GM20431 (cell line): Measurements from ENCODE around the gene KCNK2.

Experiments
- in situ Hi-C: fragments of 300-500 bp; cut with MseI, MboI; formaldehyde crosslinking; loops from one replicate; pipeline ENCODE4 v1.15.0; 2020; ENCODE audit warnings: low sequenced_read_pairs; ENCODE audit not compliant: unreplicated experiment

Gene KCNK2

GRCh38 chr1:215087603-215088002 lies 5.1 kb downstream of the KCNK2 start:
- in situ Hi-C loops: no loop called here

- in situ Hi-C loops: no loop called here
Observed at GRCh38 chr1:215094381-215094780, 11.8 kb downstream of the KCNK2 start.

DNA sequence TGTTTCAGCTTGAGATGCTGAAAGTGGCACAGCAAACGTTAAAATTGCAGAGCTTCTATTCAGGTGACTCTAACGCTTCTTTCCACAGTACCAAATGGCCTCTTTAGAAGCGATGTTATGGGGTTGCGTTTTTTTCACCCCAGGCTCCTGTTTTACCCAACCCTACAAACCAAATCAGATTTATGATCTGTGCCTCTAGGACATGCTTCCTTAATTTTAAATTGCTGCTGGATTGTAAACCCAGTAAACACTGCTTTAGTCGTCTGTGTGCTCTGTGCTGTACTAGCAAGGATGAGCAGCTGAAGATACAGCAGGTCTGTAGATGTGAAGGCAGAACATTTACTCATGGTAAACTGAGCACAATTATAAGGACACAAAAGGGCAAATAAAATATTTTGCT lies 13.0 kb downstream of the KCNK2 start:
- in situ Hi-C loops: no loop called here

DNA sequence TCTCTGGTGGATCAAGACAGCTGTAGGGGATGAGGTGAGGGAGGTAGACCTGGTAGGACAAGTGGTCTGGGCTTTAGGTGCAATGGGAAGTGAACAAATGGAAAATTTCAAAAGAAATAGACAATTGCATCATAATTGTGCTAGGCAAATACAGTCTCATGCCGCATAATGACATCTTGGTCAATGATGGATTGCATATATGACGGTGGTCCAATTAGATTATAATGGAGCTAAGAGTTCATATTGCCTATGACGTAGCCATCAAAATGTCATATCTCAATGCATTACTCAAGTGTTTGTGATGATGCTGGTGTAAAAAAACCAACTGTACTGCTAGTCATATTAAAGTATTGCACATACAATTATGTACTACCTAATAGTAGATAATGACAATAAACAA lies 19.0 kb downstream of the KCNK2 start:
- in situ Hi-C loops: no loop called here

DNA sequence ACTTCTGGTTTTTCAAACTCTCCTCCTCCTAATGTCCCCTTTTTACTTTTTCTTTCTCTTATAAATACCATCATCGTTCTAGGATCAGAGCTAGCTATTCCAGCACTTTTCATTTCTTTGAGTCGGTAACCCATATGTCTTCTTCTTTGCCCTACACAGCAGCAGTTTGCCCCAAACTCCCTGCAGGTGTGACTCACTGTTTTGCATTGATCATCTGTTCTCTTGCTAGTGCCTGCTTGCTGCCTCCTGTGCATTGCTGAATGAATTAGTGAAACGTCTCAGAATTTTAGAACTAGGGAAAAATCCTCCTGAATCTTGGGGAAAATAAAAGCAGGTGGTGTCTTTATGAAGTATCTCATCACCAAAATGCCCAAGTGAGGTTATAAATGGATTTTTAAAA lies 21.7 kb downstream of the KCNK2 start:
- in situ Hi-C loops: no loop called here

DNA sequence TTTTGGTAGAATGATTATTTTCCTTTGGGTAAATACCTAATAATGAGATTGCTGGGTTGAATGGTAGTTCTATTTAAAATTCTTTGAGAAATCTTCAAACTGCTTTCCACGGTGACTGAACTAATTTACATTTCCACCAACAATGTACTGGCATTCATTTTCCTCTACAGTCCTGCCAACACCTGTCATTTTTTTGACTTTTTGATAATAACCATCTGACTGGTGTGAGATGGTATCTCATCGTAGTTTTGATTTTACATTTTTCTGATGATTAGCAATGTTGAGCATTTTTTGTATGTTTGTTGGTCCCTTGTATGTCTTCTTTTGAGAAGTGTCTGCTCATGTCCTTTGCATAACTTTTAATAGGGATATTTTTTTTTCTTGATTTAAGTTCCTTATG lies 23.5 kb downstream of the KCNK2 start:
- in situ Hi-C loops: no loop called here

DNA sequence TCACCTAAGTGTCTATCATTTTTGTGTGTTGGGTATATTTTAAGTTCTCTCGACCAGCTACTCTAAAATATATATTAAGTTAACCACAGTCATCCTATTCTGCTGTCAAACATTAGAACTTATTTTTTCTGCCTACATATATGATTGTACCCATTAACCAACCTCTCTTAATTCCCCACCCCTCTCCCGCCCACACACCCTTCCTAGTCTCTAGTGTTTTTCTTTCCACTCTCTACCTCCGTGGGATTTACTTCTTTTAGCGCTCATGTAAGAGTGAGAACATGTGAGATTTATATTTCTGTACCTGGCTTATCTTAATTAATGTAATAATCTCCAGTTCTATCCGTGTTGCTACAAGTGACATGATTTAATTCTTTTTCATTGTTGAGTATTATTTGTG lies 26.6 kb downstream of the KCNK2 start:
- in situ Hi-C loops: no loop called here

- in situ Hi-C loops: no loop called here
Observed at GRCh38 chr1:215111916-215112315, 29.4 kb downstream of the KCNK2 start.

GRCh38 chr1:215113776-215114153 lies 31.2 kb downstream of the KCNK2 start:
- in situ Hi-C loops: no loop called here

GRCh38 chr1:215114154-215114933 lies 31.8 kb downstream of the KCNK2 start:
- in situ Hi-C loops: no loop called here

DNA sequence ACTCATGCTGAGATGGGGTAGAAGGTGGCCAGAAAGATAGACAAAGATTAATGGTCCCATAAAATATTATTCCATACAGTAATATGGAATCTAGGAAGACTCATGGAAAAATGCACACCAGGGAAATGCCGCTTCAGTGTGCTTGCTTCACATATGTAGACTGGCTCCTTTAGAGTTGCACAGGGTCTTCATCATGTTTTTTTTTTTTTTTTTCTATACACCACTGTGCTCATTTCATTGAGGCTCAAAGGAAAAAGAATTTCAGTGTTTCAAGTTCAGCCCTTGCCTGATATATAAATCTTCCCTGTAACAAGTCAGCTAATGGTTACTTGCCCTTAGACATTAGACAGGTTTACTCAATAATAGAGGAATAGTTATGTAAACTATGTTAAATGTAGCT lies 33.2 kb downstream of the KCNK2 start:
- in situ Hi-C loops: no loop called here

DNA sequence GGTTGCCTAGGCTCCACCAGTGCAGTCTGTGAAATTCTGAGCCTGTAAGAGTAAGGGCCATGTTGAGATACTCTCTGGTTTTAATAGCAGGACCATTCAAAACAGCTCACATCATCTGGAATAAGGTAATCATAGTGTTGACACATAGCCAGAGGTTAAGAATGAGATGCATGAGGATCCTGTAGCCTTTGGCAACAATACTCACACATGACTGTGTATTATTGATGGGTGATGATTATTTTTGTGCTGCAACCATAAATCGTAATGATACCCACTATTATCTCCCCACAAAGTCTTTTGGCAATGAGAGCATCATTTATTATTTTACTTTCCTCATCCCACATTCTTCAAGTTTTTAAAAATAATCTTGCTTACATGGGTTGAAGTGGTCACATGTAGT lies 35.5 kb downstream of the KCNK2 start:
- in situ Hi-C loops: no loop called here

DNA sequence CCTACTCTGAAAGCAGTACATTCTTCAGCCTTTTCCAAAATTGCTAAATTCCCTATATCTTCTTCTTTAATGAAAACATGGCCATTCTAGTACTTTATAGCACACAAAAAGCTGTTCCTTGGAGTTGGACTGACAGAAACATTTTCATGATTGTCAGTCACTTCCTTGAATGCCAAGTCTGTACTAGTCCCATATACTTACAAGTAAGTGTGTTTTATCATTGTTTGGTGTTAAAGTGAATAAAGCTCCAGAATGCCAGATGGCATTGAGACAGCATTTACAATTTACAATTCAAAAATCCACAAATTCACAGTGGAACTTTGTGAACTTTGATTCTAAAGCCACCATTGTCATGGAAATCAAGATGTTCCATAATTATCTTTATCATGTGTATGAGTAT lies 36.5 kb downstream of the KCNK2 start:
- in situ Hi-C loops: no loop called here

GRCh38 chr1:215119719-215120365 lies 37.3 kb downstream of the KCNK2 start:
- in situ Hi-C loops: no loop called here

GRCh38 chr1:215128504-215128903 lies 46.0 kb downstream of the KCNK2 start:
- in situ Hi-C loops: no loop called here

DNA sequence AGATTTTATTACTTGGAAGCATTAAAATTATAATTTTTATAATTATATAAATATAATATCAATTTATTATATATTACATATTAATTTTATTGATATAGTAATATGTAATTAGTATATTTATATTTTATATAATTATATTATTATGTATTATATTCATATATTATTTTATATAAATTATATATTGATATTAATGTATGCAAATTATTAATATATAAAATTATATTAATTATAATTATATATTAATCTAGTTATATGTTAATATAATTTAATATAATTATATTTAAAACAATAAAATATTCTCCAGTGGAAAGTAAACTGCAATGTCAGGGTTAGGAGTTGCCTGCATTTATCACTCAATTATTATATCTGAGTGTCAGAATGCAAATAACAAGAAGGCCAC lies 48.8 kb downstream of the KCNK2 start:
- in situ Hi-C loops: no loop called here

GRCh38 chr1:215132156-215132555 lies 49.6 kb downstream of the KCNK2 start:
- in situ Hi-C loops: no loop called here

DNA sequence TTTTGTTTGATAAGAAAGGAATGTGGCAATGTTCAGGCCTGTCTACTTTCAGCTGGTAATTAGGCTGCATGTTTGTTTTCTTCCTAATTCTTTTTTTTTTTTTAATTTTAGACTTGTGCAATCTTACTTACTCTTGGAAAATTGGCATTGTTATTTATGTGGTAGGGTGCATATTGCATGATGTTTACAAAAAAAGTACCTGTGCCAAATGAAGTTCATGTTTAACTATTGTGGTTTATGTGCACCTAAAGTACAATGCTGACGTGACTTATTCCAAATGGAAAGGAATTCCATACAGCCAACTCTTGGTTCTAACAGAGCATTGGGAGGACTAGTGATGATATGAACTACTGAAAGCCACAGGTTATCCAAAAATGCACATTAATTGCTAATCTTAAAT lies 51.0 kb downstream of the KCNK2 start:
- in situ Hi-C loops: no loop called here

- in situ Hi-C loops: no loop called here
Observed at GRCh38 chr1:215137985-215138384, 55.4 kb downstream of the KCNK2 start.

GRCh38 chr1:215140135-215140534 lies 57.6 kb downstream of the KCNK2 start:
- in situ Hi-C loops: no loop called here

- in situ Hi-C loops: no loop called here
Observed at GRCh38 chr1:215141460-215141859, 58.9 kb downstream of the KCNK2 start.

DNA sequence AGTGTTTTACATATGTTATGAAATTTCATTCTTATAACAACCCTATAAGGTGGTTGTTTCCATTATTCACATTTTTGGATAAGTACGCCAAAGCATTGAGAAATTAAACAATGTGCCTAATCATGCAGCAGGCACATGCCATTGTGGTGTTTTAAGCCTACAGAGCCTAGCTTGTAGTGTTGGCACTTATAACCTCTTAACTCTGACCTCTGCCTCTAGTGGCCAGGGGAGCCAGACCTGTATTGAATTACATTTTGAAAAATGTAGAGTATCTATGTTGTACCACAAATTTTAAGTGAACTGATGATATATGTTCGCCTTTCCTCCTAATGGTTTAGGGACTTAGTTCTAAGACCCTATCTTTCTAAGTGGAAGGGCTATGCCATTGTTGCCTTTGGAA lies 61.0 kb downstream of the KCNK2 start:
- in situ Hi-C loops: no loop called here
